Coronary artery (tissue), 2 donors: ENCODE results near the gene MICAL3.
A peak's percentile ranks its signal among the peaks of the same experiment; 100 is the strongest.

ENCODE experiments used
- DNase-seq: peaks from one replicate; pipeline ENCODE4 v3.0.0-alpha.2; 2017; ENCODE audit warnings: low spot score
- H3K27ac ChIP-seq, 2 donors: fragments of 200-600 bp; sonication (generic); one replicate each; pipeline ENCODE4 v1.5.1; 2016 to 2019
- H3K4me3 ChIP-seq: fragments of 200-600 bp; sonication (generic); 2 replicates; pipeline ENCODE4 v1.5.1; 2016; ENCODE audit warnings: mild to moderate bottlenecking, moderate library complexity
- TF ChIP-seq, protein P1 (sequence below): fragments of 200-600 bp; sonication (generic); IDR thresholded peaks from one replicate; pipeline ENCODE4 v1.5.1; 2019; ENCODE audit warnings: antibody characterized with exemption

Gene MICAL3

DNA sequence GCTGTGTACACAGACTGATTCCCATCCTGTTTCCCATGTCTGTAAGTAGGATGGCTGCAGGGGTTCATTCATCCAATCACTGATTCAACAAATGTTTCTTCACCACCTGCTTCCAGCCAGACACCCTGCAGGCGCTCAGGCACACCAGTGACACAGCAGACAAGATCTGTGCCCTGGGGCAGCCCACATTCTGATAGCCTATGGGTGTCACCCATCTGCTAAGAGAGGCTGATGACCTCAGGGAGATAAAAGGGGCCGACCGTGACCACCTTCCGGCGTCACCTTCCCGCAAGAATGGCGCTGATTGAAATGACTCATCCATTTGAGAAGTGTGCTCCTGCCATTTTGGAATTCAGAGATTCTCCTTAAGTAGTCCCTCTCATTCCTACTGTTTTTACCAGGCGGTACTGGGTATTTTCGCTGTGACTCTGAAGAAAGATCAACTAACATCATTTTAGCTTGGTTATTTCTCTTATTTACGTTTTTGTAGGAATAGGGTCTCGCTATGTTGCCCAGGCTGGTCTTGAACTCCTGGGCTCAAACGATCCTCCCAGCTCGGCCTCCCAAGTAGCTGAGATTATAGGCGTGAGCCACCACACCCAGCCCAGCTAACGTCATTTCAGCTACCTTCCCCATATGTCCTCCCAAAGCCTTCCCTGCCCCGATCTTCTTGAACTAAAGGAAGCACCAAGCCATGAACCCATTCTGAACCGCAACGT is 176.8 kb downstream of the MICAL3 start:
- H3K4me3 ChIP-seq = no peak overlapping the region
- H3K27ac ChIP-seq = peak overlapping the region; percentile 73 to 86
- TF ChIP-seq, protein P1, sequence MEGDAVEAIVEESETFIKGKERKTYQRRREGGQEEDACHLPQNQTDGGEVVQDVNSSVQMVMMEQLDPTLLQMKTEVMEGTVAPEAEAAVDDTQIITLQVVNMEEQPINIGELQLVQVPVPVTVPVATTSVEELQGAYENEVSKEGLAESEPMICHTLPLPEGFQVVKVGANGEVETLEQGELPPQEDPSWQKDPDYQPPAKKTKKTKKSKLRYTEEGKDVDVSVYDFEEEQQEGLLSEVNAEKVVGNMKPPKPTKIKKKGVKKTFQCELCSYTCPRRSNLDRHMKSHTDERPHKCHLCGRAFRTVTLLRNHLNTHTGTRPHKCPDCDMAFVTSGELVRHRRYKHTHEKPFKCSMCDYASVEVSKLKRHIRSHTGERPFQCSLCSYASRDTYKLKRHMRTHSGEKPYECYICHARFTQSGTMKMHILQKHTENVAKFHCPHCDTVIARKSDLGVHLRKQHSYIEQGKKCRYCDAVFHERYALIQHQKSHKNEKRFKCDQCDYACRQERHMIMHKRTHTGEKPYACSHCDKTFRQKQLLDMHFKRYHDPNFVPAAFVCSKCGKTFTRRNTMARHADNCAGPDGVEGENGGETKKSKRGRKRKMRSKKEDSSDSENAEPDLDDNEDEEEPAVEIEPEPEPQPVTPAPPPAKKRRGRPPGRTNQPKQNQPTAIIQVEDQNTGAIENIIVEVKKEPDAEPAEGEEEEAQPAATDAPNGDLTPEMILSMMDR = no peak
- no peak for DNase-seq

DNA sequence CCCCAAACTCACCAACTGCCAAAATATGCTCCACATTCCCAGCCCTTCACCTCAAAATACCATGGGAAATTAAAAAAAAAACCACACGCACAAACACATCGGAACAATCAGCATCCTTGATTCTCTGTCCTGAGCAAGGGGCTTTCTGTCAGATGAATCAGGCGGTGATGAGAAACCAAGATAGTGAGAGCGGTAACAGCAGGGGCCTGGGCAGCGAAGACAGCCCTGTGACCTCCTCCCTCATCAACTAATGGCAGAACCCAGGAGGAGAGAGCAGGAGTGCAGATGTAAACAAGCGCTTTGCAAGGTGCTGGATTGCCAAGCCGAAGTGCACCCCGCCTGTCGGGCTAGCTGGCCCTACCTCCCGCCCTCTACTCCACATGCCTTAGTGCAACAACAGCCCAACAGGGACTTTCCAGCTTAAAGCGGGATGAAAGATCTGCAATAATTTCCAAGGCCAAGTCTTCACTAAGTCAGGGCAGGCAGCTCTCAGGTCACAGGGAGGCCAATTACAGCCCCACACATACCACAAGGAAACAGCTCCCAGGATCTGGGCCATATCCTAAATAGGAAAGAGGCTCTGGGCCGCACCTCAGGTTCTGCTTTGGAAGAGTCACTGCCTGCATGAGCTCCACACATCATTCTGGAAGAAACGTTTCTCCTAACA is 177.9 kb downstream of the MICAL3 start:
- Histone ChIP-seq H3K4me3 (peak overlapping the region; percentile 29), H3K27ac (peak overlapping the region; percentile 73 to 86)
- TF ChIP-seq, protein P1 = no peak
- no peak for DNase-seq

DNA sequence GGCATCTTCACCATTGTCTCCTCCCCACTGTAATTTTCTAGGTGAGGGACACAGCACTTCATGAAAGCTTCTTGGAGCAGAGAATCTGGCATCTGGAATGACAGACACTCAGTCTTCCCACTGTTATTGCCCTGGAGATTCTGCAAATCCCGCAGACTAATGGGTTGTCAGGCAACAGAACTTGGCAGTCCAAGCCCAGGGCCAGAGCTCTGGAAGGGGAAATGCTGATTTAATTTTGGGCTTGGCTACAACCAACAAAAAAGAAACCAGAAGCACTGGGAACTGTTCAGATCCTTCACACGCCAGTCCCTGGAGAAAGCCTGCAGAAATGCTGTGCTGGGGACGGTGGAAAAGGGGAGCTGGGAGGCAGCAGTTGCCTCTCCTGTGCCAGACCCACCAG is 178.6 kb downstream of the MICAL3 start:
- Histone ChIP-seq H3K4me3 (peak overlapping the region; percentile 29), H3K27ac (peak overlapping the region; percentile 73 to 86)
- no peak for DNase-seq
- TF ChIP-seq, protein P1 = no peak

DNA sequence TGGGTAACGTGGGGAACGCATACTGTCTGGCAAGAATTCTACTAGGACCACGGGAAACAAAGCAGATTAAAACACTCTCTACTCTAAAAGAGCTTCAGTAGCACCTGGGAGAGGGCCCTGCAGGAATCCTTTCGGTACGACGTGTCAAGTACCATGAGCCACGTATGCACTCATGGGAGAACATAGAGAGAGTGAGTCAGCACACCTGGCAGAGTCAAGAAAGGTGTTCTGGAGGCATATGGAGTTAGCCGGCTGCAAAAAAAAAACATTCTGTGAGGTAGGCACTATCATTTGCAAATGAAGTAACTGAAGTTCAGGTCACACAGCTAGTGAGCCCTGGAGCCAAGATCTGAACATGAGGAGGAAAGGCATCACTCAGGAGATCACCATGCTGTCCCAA is 179.0 kb downstream of the MICAL3 start:
- peak overlapping the region; percentile 73 to 86 for H3K27ac ChIP-seq
- H3K4me3 ChIP-seq = no peak overlapping the region
- TF ChIP-seq, protein P1 = no peak
- DNase-seq = no peak

DNA sequence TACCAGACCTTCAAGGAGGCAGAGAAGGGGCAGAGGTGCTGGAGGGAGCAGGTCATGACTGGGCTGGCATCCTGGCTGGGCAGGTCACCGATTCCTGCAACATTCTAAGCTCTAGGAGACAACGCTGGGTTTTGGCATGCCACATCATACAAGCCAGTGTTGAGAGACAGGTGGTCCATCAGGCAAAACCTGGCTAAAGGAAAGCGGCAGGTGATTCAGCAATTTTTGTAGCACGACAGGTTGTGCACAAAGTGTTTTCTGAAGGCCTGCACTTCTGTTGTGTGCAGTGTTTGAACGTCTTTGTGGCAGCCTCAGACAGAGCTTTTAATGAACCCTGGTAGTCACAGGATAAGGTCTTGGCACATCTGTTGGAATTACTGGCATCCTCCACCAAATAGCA is 180.2 kb downstream of the MICAL3 start:
- no peak for DNase-seq

DNA sequence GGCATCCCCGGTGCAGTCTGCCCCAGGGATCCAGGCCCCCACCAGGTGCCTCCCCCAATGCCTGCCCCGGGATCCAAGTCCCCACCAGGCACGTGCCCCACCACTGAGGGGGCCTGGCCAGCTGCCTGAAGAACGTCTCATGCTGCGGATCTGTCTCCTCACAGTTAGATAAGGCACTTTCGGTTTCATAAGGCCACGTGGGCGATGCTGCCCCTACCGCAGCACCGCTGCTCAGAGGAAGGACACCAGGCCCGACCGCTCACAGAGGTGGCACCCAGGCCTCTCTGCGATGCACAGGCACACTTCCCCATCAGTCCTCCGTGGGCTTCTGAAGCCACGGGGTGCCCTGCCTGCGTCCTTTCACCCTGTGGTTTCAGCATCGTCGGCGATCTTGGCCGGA is 182.0 kb downstream of the MICAL3 start:
- no peak overlapping the region for H3K4me3 ChIP-seq
- TF ChIP-seq, protein P1 = no peak
- no peak overlapping the region for H3K27ac ChIP-seq
- DNase-seq = no peak

More for the DNA sequence above, 180.2 kb downstream of the MICAL3 start:
- no peak overlapping the region for H3K4me3 ChIP-seq
- TF ChIP-seq, protein P1 = no peak
- peak overlapping the region in 1 of 2 donors; percentile 86 for H3K27ac ChIP-seq

DNA sequence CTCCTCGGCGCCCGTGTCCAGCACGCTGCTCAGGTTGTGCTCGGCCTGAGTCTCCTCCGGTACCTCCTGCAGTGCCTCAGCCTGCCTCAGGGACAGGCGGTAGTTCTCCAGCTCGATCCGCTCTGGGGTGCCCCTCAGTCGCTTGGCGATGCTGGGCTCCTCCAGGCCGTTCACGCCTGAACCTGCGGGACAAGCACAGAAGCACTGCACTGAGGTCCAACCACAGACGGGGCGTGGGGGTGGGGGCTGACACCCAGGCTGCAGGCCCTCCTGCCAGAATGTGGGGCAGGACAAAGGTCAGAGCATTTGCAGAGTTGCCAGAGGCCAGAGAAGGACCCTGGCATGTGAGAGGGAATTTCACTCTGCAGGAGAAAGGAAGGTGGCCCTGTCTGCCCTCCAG is 182.5 kb downstream of the MICAL3 start:
- Histone ChIP-seq H3K27ac (no peak overlapping the region), H3K4me3 (no peak overlapping the region)
- TF ChIP-seq, protein P1 = no peak
- DNase-seq = no peak
